DMS114 treated with DMSO at 0.1 percent for 48 hours (cell line): ENCODE results near the gene DBR1.
"Not testable (repeated sequence)": the region's sequence is repeated elsewhere in the genome, so short reads cannot be mapped to it uniquely, and the experiment has no call there.

Experiments used
- DNase-seq: peaks from one replicate; lab custom pipeline; 2025; ENCODE audit not compliant: unreplicated experiment; lab: John Stamatoyannopoulos, UW

The DBR1 gene

GRCh38 chr3:138186803-138187295, 12.1 kb upstream of the DBR1 start:
- no peak for DNase-seq

GRCh38 chr3:138186221-138186620, 11.5 kb upstream of the DBR1 start:
- no peak for DNase-seq

DNA sequence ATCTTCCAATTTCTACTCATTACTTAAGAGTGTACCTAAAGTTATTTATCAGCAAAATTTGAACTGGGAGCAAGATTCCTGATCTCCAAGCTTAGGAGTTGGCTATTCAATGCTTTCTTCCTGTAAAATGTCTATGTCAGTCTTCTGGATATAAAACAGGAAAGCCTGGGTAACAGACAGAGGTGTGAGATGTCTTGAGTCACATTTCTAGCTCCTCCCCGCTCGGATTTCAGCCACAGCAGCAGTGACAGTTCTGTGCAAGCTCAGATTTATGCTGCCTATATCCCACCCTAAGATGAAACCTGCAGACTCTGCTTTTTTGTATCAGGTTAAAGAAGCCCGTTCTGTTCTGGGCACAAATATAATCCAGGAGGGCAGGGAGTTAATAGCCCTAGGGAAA, 10.3 kb upstream of the DBR1 start:
- no peak for DNase-seq

- DNase-seq, result no peak
These were observed 5.8 kb upstream of the DBR1 start for GRCh38 chr3:138180375-138181029.

GRCh38 chr3:138173769-138174420, 826 bp downstream of the DBR1 start:
- DNase-seq, result no peak

DNA sequence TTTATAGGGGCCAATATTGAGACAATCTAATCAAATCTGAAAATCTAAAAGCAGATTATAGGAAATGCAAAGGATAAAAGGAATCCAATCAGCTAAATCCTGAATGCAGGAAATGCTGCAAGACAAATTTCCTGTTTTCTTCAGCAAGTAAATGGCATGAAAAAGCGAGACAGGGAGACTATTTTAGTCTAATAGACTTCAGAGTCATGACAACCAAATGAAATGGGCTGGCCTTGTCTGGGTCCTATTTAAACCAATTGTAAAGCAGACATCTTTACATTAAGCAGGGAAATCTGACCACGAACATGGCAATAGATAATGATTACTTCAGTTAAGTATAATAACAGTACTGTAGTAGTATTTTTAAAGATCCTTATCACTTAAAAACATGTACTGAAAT, 2.1 kb downstream of the DBR1 start:
- DNase-seq, result no peak

GRCh38 chr3:138165061-138165460, 9.7 kb downstream of the DBR1 start:
- no peak for DNase-seq

GRCh38 chr3:138157743-138158142, 17.0 kb downstream of the DBR1 start:
- no peak for DNase-seq

DNA sequence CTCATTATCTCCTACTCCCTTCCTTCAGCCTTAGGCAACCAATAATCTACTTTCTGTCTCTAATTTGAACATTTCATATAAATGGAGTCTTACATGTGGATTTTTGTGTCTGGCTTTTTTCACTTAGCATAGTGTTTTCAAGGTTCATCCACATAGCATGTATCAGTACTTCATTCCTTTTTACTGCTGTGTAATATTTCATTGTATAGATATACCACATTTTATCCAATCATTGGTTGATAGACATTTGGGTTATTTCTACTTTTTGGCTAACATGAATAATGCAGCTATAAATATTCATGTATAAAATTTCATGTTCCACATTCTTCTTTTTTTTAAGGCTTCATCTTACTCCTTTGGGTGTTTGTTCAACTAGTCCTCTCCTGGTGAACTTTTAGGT, 20.2 kb downstream of the DBR1 start:
- DNase-seq, result no peak

DNA sequence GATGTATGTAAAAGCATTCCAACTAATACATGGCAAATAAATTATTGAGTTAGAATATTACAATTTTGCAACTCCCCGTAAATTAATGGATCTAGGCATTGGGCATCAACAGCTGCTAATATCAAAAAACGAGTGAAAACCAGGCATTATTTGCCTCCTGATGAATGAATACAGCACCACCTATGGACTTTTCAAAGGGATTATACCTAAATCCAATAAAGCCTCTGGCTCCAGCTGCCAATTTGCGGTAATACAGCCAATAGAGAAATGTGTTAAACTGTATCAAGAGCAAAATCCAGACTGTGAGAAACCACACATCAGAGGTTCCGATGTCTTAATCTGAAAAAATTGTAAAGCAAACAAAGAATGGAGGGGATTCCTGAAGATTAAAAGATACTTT, 26.2 kb downstream of the DBR1 start:
- no peak for DNase-seq

GRCh38 chr3:138142181-138142580, 32.5 kb downstream of the DBR1 start:
- not testable (repeated sequence) for DNase-seq

GRCh38 chr3:138140940-138141339, 33.8 kb downstream of the DBR1 start:
- no peak for DNase-seq

- no peak for DNase-seq
These were observed 35.0 kb downstream of the DBR1 start for GRCh38 chr3:138139691-138140090.

DNA sequence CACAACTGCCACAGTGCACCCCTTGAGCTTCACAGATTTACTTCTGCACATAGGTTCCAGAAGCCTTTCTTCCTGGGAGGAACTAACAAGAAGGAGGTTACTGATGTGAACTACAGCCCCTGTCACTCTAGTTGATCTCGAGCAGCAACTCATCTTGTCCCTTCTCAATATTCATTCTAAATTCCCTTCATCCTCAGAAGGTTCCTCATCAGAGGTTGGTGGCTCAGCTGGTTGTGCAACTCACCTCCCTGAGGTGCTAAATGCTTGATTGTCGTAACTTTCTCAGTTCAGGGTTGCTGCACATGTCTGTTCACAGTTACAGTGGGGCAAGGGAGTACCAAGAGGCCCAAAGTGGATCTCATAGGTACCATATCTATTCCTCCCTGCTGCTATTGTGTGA, 36.9 kb downstream of the DBR1 start:
- no peak for DNase-seq

DNA sequence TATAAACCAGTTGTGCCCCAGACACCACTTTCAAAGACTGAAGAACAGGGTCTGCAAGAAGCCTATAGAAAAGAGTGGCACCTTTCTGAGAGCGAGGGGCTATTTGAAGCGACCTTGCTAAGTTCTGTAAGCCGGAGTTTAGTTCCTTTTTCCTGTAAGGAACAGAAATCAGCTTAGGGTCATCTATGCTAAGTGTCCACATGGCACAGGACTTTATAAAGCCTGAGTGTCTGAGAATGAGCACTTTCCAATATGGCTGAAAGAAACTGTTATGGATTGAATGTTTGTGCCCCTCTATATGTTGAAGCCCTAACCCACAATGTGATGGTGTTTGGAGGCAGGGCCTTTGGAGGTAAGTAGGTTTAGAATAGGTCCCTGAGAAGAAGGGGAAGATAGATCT, 38.5 kb downstream of the DBR1 start:
- no peak for DNase-seq

DNA sequence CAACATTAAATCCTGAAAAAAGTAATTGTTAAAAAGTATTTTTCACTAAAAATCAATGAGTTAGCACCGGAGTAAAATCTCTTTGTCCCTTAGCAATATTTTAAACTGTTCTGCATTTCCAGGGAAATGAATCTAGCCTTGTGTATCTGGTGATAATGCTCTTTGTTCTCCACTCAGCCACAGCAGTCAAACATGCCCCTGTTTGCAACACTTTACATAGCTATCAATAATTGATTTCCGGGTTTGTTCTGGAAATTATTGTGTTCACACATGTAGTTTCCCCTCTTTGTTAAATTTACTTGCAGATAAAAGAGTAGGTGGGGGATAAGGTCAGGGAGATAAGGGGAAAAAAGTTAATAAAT, 38.9 kb downstream of the DBR1 start:
- DNase-seq, result no peak

- DNase-seq, result no peak
These were observed 39.4 kb downstream of the DBR1 start for GRCh38 chr3:138135146-138135832.

- DNase-seq, result no peak
These were observed 42.5 kb downstream of the DBR1 start, which contains the start of gene A4GNT for GRCh38 chr3:138132239-138132638. TSS of gene A4GNT (minus strand) at chr3:138132390. CDS start at chr3:138131256, 1,134 bp downstream.

GRCh38 chr3:138127636-138128365, 46.9 kb downstream of the DBR1 start:
- no peak for DNase-seq

DNA sequence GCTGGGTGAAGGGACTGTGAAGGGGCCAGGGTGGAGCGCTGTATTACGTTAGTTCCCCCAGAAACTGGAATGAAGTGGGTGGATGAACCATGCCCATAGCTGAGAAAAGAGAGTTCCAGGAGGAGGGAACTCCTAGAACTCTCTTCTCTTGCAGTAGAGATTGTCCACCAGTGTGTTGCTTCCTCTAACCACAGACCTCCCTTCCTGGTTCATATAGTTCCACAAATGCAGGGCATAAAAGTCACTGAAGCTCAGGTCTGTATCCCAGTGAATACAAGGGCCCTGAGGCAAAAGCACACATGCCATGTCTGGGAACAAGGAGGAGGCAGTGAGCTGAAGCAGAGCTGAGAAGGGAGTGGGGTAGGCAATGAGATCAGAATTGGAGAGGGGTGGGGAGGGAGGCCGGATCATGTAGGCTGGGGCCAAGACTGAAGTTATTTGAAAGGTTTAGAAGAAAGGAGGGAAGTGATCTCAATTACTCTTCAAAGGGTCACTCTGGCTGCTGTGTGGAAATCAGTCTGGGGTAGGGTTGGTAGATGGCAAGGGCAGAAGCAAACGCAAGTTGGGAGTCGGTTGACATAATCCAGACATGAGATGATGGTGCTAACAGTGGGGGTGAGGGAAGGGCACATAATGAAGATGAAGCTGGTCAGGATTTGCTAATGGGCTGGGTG, 49.0 kb downstream of the DBR1 start:
- no peak for DNase-seq
